ENCODE measurements around the gene CRNKL1.
A peak's percentile ranks its signal among the peaks of the same experiment; 100 is the strongest.

CRNKL1 gene

DNA sequence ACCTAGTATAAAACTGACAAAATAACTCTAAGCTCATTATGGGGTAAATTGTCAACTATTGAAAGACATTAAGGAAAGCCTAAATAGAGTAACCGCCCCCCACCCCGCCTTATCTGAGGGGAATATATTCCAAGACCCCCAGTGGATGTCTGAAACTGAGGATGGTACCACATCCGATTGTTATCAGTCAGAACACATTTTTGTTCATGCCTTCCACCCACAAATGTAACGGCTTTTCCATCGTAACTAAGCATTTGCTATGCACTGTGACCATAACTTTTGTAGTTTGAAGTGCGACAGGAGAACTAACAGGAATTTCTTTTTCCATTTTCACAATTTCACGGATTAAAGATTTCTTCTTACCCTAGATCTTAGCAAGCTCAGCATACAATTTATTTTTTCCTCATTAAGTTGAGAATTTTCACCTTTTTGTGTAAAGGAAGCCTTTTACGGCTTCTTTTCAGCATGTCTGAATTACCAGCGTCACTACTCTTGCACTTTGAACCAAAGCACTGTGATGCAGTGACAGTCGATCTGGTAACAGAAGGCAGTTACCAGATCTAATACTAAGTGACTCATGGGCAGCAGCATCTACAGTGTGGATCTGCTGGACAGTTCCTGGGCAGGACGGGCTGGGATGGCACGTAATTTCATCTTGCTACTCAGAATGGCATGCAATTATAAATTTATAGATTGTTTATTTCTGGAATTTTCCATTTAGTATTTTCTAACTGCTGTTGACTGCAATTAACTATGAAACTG, 11.9 kb upstream of the CRNKL1 start:
- TF ChIP-seq, protein P1, sequence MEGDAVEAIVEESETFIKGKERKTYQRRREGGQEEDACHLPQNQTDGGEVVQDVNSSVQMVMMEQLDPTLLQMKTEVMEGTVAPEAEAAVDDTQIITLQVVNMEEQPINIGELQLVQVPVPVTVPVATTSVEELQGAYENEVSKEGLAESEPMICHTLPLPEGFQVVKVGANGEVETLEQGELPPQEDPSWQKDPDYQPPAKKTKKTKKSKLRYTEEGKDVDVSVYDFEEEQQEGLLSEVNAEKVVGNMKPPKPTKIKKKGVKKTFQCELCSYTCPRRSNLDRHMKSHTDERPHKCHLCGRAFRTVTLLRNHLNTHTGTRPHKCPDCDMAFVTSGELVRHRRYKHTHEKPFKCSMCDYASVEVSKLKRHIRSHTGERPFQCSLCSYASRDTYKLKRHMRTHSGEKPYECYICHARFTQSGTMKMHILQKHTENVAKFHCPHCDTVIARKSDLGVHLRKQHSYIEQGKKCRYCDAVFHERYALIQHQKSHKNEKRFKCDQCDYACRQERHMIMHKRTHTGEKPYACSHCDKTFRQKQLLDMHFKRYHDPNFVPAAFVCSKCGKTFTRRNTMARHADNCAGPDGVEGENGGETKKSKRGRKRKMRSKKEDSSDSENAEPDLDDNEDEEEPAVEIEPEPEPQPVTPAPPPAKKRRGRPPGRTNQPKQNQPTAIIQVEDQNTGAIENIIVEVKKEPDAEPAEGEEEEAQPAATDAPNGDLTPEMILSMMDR (IDR thresholded peaks at IDR 0.05; ENCODE audit: borderline replicate concordance, insufficient read depth, low read depth, low read length), result no peak
- H3K4me3 ChIP-seq (ENCODE audit: low read depth, low read length), result no peak overlapping the region

DNA sequence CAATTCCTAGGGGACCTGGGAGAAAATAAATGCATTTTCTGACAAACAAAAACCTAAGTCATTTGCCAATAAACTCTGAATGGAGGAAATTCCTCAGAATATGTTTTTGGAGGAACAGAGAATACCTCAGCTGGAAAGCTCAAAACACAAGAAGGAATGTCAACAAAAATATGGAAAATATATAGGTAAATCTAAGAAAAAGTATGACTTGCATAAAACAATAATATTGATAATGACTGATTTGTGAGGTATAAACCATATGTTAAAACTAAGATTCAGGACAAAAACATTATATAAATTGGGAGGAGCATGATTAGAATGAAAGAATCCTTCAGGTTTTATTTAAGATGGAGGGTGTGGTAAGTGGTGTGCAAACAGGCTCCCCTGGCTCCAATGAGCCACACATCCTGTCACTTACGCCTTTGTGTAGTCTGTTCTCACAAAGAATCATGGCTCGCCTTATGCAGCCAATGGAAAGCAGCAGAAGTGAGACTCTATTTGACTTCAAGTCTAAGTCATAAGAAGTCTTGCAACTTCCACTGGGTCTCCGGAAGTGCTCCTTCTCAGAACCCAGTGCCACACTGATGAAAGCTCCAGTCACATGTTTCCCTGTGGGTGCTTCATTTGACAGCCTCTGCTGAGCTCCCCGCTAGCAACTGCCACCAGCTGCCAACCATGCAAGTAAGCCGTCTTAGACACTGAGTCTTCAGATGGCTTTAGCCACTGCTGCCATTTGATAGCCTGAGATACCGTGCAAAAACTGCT, 8.2 kb upstream of the CRNKL1 start:
- H3K4me3 ChIP-seq (ENCODE audit: low read depth, low read length), result no peak overlapping the region
- TF ChIP-seq, protein P1 (IDR thresholded peaks at IDR 0.05; ENCODE audit: borderline replicate concordance, insufficient read depth, low read depth, low read length), result no peak

DNA sequence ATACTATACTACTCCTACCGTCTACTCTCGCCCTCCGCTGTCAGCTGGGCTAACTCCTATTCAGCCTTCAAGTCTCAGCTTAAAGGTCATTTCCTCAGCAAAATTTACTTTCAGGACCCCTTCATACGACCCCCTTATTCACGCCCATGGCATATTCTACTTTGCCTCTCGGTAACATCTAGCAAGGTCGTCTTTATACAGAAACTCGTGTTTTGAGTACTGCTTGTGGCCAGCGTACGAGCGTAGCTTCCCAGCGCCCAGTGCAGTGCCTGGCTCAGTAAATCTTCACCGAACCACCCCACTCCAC, 546 bp downstream of the CRNKL1 start:
- TF ChIP-seq, protein P1 (IDR thresholded peaks at IDR 0.05; ENCODE audit: borderline replicate concordance, insufficient read depth, low read depth, low read length), result no peak
- H3K4me3 ChIP-seq (ENCODE audit: low read depth, low read length), result peak overlapping the region; percentile 70

DNA sequence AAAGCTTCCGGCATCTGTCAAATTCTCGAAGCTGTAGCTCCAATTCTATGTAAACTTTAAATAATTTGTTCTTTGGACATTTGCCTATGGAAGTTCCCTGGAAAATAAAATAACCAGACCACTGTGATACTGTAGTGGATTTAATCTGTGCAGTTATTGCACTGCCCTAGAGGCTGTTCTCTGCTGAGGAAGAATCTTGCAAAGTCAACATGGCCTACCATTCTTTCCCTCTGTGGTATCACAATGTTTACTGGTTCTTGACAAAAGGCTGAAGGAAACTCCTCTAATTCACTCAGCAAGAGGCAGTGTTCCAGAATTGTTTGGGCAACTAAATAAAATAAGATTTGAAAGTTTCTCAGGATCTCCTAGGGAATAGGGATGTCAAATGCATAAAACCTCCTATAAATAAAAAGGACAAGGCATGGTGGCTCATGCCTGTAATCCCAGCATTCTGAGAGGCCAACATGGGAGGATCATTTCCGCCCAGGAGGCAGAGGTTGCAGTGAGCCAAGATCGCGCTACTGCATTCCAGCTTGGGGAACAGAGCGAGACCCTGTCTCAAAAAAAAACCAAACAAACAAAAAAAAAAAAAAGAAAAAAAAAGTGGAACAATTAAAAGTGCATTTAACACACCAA, 12.4 kb downstream of the CRNKL1 start:
- TF ChIP-seq, protein P1 (IDR thresholded peaks at IDR 0.05; ENCODE audit: borderline replicate concordance, insufficient read depth, low read depth, low read length), result no peak

DNA sequence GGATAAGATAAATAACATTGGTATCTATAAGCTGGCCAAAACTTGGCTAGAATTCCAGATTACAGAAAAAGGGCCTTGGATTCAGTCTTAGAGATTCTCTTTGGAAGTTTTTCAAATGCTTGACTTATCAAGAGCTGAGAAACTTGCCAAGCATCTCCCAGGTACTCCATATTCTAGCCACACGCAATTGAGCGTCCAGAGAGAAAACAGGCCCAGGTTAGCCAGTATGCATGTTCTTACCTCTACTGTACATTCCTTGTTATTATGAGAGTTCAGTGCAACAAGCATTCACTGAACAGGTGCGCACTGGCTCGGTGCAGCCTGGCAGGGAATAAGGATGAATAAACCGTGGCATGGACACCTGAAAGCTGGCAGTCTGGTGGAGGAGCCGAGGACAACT, 13.7 kb downstream of the CRNKL1 start:
- no peak overlapping the region for H3K4me3 ChIP-seq (ENCODE audit: low read depth, low read length)
- TF ChIP-seq, protein P1 (IDR thresholded peaks at IDR 0.05; ENCODE audit: borderline replicate concordance, insufficient read depth, low read depth, low read length), result no peak

More for the DNA sequence above, 12.4 kb downstream of the CRNKL1 start:
- no peak overlapping the region for H3K4me3 ChIP-seq (ENCODE audit: low read depth, low read length)

DNA sequence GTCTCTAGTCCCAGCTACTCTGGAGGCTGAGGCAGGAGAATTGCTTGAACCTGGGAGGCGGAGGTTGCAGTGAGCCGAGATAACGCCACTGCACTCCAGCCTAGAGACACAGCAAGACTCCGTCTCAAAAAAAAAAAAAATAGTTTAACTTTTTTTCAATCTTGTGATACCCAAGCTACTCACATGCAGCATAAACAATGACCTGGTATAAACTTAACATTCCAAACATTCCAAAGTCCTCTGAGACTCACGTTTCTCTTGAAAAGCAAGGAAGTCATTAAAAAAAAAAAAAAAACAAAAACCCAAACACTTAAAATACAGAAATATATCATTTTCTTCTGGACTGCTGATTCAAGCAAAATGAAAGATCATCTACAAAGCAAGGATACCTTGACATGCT, 14.3 kb downstream of the CRNKL1 start:
- H3K4me3 ChIP-seq (ENCODE audit: low read depth, low read length), result no peak overlapping the region
- TF ChIP-seq, protein P1 (IDR thresholded peaks at IDR 0.05; ENCODE audit: borderline replicate concordance, insufficient read depth, low read depth, low read length), result no peak

Data from GM12875 (cell line).